HG03457 (cell line): ENCODE results near the gene PXDN.

Source experiments
- ATAC-seq: cut with Tn5 transposase; IDR thresholded peaks from one replicate; pipeline ENCODE4 v1.9.1; 2021; ENCODE audit warnings: moderate number of reproducible peaks; ENCODE audit not compliant: unreplicated experiment

PXDN gene

DNA sequence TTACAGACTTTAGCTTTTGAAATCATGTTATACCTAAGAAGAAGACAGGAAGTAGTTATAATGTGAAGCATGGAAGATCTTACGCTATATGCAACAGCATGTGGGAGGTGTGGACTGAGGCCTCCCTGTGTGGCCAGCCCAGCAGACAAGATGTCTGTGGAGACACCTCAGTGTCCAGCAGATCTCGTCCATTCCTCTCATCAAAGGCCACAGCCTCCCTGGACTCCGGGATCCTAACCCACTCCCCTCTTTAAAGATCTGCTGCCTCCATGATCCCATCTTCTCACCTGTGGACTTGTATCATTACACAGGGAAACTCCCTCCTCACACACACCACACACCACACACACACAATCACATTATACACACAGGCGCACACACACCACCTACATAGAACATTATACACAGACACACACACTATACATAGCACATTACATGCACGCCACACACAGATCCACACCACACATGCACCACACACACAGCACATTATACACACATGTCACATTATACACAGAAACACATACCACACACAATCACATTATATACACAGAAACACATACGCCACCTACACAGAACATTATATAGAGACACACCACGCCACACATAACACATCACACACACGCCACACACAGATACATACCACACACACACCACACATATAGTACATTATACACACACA is 89.5 kb downstream of the PXDN start:
- no peak for ATAC-seq

DNA sequence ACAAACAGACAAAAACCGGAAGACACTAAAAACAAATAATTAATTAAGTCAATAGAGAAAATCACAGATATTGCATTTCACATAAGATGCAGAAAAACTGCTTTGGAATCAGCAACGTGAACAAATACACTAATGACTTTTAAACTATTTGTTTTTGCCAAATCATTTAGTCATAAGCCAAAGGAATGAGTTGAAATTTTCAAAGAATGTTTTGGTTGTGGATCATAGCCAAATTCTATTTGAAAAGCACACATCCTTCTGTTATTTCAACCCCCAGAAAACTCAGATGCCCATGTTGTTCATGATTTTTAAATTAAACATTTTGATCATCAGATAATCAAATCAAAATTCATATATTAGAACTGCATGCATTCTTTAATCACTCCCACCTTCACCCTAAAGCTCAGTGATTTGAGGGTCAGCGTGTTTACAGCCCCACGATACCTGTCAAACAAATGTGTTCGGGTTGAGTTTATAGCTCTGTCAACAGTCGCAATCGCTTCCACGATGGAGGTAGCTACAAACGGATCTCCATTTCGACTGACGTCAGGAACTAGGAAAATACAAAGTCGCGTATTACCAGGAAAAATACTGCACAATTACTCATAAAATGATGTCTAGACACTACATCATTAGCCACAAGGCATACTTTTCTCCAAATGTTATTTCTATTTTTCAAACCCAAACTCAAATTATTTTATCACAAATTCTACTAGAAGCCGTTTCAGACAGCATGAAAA is 90.2 kb downstream of the PXDN start:
- ATAC-seq = no peak

DNA sequence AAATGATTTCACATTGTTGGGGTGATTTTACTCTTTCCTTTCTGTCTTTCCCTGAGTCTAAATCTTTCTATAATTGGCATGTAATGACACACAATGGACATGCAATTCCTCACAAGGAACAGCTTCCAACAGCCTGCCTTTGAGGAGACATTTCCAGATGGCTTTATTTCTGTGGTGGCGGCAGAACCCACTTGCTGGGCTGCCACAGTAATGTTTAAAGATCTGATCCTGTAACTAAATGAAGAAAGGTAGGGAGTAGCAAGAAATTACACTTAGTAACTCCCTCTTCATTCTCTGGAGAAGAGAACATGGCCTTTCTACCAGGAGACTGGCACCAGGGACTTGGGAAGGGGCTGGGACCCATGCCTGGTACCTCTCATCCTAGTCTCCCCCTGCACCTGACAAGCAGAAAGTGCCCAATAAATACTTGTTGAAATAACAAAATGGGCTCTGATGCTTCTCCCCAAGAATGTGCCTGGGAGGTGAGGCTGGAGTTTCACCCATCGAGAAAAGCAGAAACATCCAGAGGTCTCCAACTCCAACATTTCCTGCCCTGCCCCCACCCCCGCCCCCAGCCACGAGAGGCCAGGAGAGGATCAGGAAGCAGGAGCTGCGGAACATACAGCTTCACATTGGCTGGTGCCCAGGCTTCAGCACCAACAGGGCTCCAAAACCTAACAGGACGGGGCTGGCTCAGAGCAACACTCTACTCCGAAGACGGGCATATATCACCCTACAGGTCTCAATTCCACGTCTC is 92.1 kb downstream of the PXDN start:
- no peak for ATAC-seq

DNA sequence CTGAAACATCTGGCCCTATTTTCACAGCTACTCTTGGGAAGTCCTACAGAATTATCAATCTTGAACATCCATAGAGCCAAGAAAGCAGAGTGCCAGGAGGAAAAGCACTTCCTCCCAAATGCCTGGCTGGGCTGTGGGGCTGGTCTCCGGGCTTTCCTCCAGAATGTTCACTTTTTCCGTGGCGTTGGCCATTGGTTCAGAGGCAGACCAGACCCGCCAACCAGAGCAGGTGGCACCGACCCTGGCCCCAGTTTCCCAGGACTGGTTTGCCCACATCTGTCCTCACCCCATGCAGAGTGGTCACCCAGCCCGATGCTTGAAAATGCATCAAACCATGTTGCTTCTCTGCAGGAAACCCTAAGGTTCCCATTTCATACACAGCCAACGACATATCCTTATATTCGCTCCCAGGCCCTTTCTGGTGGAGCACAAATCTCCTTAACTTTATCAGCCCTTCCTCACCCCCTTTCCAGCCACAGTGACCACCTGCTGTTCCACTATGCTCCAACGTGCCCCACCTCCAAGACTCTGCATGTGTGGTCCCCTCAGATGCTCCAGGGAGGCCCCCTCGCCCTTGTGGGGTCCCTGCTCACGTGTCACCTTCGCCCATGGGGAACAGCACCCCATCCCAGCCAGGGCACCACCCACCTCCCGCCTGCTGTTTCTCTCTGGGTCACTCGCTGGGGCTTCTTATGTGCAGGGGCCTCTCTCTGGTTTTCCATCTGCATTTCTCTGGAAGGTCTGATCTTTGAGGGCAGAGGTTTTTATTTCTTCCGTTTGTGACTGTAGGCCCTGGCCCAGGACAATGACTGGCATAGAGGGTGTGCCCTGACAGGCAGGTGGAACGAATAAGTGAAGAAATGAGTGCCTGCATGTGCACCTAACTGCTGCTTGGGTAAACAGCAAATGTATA is 92.9 kb downstream of the PXDN start:
- no peak for ATAC-seq

DNA sequence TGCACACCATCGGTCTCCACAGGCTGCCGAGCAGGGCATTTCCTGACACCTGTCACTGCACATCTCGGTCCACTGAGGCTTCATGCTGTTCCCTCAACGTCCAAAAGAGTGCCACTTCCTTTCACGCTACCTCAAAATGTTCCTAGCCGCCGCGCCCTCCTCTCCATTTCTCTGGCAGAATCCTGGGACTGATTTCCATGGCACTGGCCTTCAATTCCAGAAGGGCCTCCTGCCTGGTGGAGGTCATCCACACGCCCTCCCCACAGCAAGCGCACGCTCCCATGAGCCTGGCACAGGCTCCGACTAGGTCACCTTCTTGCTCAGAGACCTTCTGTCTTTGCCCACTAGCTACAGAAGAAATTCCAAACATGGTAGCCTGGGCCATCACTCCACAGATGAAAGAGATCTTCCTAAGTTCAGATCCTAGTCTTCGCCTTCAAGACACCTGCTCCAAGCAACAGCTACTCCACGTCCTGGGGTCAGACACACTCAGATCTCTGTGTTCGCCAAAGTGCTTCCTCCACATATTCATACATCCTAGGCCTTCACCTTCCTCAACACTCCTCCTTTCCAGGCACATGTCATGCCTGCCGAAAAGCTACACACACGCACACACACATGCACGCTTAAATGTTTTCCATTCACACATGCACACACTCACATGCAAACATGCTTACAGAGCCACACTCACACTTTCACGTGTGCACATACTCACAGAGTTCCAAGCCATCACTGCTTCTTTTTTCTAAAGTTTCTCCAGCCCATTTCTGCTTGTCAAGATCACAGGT is 94.0 kb downstream of the PXDN start:
- no peak for ATAC-seq

DNA sequence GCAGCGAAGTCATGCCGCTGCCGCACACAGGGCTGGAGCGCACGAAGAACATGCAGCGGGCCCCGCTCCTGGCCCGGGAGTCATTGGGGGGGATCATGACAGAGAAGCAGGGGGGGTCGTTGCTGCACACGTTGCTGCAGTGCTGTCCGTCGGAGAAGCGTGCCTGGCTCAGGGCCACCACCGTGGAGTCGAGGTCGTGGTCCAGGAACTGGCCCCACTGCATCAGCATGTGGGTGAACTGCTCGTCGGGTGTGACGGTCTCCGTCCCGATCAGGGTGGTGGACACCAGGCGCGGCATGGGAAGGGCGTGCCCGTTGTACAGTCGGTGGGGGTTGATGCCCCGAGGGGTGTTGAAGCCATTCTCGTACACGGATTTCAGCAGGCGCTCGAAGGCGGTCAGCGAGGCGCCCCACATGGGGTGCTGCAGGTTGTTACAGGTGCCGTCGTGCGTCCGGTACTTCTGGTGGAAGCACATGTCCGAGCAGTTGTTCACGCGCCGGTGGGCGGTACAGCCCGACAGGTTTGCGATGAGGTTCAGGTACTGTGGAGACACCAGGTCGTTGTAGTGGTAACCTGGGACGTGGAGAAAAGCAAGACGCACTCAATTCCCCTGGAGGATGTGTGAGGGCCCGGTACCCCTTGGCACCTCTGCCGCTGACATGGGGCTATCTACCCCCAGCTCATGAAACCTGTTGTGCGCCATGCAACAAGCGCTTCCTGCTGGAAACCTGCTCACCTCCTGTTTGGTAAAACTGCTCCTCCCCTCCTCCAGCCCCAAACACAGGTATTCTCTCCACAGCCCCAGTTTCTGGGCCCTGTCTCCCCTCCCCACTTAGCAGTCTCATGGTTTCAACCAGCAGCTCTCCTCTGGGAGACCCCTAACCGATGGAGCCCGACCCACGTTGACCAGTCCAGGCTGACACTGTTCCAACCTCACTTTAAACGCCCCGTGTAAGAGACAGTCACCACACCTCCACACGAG is 94.9 kb downstream of the PXDN start:
- no peak for ATAC-seq

DNA sequence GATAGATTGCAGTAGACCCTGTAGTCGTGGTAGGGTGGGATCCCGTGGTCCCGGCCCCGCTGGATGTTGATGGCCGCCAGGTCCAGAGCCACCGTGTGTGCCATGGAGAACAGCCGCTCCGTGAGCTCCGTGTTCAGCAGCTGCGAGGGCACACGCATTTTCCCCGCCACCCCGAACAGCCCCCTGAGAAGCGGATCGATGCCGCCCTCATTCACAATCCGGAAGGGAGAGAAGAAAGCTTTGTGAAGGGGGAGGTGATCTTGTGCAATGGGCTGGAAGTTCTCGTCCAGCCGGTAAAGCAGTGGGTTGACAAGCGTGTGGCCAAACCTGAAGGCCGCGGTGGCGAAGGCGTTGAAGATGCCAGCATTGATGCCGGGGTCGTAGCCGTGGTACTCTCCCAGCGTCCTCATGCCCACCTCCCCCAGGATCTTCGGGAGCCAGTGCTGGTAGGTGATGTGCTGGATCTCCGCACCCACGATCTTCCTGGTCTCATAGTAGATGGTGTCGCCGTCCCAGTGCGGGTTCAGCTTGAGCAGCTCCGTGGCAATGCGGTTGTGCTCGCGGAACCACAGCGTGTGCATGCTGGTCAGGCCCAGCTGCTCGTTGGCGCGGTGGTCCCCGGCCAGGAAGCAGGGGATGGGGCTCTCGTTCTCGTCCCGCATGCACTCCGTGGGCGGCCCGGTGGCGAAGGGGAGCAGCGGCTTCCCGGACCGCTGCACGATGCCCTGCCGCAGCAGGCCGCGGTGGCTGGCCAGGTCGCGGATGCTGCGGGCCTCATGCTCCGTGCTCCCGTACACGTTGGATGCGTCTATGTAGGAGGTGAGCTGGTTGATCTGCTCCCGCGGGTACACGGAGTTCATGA is 95.8 kb downstream of the PXDN start:
- ATAC-seq = no peak

DNA sequence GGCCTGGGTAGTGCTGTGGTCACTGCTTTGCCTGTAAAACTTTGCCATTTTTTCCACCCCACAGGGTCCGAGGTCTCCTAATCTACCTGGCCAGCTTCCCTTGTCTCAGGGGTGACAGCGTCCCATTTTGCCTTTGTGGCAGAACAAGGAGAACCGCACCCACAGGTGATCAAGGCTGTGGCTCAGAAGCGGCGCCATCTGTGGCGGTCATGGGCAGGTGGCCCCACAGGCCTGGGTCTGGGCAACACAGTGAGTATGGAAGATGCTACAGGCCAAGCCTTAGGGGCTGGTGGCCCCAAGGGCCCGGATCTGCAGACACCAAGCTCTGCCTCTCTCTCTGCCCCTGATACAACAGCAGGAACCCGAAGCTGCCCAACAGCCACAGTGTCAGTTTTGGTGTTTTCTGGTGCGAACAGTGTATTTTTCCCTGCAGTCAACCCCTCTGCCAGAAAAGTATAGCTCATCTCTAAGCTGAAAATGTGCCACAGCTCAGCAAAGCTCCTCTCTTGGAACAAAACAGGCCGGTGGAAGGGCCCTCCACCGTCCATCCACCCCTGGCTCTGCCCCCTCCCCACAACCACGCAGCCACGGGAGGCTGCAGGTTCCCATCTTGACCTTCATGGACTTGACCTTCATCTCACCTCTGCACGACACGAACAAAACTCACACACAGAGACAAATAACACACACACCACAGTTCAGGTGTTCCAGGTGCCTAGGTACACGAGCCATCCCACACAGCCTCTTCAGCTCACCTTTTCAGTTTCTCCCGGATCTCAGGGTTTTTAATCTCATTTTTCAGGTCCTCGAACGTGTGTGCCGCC is 96.7 kb downstream of the PXDN start:
- no peak for ATAC-seq

DNA sequence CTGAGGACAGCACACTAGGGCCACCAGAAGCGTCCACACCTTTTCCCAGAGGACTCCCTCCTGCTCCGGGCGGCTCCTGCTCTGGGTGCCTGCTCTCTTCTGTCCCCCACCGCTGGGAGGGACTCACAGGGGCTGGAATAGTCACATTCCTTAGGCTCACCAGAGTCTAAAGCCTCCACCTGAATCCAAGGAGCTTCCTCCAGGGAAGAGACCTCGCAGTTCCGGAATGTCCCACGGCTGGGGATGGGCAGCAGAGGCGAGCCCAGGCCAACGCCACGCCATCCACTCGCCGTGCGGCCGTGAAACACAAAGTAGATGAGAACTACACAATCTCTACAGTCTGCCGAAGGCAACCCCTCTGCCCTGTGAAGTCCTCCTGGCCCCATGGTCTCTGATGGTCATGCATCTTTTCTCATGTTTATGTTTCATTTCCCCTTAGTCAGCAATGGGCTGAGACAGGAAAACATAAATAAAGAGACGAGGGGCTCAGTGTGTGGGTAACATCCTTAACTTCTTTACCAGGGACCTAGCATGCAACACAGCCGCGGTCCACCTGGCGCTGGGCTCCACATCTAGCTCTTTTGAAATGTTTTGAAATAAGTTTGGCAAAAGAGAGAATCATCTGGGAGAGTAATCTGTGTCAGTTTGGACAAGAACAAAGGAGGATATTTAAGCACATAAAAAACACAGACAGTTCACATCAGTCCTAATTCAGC is 98.4 kb downstream of the PXDN start:
- no peak for ATAC-seq

DNA sequence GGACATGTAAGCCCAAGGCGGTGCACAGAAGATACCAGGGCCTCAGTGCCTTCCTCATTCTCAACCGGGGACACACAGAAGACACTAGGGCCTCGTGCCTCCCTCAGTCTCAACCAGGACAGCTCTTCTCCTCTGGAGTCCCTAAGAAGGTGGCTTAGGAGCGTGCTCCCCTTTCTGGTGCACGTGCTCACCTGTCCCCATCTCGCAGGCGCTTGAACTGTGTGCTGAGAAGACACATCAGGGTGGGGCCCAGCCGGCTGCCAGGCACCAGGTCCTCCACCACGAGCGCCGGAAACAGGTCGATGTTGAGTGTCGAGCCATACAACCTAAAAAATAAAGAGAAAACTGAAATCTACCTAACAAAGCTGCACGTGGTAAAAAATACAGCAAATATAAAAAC is 99.9 kb downstream of the PXDN start:
- no peak for ATAC-seq

DNA sequence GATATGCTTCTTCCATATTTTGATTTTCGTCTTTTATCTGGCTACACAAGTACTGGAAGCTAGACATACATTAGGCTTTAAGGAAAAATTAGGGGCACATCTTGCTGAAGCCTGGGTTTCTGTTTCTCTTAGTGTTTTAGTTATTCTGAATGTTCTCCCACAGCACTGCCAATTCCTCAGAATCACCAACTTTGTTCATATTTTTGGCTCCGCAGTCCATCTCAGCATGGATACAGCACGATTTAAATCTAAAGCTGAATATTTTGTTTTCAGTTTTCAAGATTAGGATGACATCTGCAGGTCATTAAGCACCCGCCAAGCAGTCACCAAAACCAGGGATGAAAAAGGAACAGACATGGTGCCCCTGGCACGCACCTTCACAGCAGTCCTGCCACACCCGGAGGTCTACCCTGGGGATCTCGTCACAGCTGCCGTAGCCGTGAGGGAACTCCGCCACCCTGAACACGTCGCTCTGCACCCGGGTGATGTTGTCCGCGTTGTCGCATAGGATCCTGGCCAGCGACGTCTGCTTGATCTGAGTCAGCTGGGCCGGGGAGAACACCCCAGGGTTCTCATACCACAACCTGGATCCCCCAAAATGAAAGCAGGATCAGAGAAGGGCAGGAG is 101.2 kb downstream of the PXDN start:
- ATAC-seq = no peak

DNA sequence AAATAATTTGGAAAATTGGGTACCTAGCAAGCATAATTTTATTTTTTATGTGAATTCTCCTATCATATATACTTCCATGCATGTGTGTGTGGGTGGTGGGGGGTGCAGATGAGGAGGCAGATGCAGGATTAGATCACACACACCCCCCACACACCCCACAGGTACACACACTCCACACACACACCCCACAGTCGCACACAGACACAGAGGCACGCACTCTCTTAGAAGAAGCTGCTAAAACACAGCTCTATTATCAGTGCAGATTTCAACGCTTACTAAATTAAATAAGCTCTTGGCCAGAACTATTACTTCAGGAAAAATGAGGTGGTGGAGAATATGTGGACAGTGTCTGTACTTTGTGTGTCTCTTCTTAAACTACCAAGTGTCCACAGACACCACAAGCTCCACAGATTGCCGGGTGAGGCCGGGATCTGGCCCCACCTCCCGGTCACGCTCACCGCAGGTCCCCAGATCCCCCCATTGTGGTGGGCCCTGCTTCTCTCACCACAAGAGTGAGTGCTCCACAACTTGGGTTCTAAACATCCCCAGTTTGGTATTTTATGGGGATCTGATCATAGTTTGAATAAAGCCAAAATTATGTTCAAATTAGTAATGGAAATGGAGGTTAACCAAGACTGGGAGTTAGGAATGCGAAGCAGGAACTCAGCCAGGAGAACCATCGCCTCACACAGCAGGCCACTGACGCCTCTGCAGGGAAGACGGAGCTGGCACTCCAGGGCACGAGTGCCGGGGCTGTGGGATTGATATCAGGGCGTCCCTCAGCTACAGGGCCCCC is 102.1 kb downstream of the PXDN start:
- ATAC-seq = no peak

DNA sequence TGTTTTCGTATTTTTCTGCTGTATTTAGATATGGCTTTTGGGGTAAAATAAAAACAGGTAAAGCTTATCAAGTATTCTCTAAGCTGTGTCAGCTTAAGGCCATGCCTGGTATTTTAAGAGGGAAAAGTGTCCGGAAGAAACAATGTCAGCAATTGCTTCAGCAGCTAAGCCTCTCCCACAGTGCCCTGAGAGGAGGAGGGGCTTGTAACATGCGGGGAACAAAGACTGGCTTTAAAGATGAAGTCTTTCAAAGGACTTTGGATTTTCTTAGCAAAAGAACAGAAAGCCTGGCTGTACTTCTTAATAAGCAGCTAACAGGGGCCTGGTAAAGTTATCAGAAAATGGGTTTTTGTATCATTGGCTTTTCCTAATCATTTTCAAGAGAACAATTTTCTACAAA is 102.8 kb downstream of the PXDN start:
- ATAC-seq = no peak

DNA sequence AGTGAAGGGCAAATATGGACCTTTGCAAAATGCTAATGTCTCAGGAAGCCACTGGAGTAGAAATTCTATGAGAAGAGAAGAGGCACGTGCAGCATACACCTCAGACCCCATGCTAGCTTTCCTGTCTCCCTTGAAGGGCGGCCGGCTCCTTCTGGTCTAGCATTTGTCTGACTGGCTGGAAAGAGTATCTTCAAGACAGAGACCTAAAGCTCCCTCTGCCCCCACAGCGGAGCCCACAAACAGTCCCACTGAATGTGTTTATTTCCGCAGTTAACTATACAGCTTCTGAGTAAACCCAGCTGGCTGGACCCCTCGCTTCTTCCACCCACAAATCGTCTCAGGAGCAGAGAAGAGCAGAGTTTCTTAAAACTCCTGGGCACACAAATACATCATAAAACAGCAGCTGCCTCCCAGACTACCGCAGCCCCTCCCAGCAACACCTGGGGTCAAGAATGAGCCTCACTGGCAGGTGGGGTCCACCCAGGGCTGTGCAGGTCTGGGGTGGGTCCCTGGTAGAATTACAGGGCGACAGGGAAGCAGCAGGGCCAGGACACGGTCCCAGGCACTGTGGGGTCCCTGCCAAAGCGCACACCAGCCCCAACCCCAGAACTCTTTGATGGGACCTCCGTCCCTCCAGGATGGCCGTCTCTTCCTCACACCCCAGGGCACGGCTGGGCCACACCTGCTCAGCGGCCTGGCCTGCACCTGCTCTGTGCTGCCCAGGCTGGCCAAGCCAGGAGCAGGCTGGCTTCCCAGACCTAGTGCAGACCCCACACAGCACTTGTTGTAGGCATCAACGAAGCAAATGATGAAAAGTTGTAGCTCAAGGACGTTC is 103.8 kb downstream of the PXDN start:
- ATAC-seq = no peak
